Gastrocnemius medialis (tissue), 4 donors: ENCODE data around the gene HOXC6.

Experiments
- POLR2A ChIP-seq, 2 donors: fragments of 450-650 bp; IDR thresholded peaks; one replicate each; pipeline ENCODE4 v1.6.1; 2017; ENCODE audit warnings: antibody characterized with exemption in 2 of 2, mild to moderate bottlenecking in 2 of 2, moderate library complexity in 2 of 2
- TF ChIP-seq, protein P1 (sequence below), 5 experiments: fragments of 450-650 bp in 3 of 5; fragments of 200-600 bp in 2 of 5; sonication (generic) in 2 of 5; IDR thresholded peaks in 4 of 5; conservative IDR thresholded peaks in 1 of 5; 1 replicate in 4 of 5; 2 replicates in 1 of 5; pipeline ENCODE4 v1.5.1; 2016 to 2019; ENCODE audit warnings: antibody characterized with exemption in 5 of 5, mild to moderate bottlenecking in 3 of 5, moderate library complexity in 3 of 5

DNA sequence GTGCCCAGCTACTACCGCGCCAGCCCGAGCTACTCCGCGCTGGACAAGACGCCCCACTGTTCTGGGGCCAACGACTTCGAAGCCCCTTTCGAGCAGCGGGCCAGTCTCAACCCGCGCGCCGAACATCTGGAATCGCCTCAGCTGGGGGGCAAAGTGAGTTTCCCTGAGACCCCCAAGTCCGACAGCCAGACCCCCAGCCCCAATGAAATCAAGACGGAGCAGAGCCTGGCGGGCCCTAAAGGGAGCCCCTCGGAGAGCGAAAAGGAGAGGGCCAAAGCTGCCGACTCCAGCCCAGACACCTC lies 42.6 kb upstream of the HOXC6 start:
- TF ChIP-seq, protein P1, sequence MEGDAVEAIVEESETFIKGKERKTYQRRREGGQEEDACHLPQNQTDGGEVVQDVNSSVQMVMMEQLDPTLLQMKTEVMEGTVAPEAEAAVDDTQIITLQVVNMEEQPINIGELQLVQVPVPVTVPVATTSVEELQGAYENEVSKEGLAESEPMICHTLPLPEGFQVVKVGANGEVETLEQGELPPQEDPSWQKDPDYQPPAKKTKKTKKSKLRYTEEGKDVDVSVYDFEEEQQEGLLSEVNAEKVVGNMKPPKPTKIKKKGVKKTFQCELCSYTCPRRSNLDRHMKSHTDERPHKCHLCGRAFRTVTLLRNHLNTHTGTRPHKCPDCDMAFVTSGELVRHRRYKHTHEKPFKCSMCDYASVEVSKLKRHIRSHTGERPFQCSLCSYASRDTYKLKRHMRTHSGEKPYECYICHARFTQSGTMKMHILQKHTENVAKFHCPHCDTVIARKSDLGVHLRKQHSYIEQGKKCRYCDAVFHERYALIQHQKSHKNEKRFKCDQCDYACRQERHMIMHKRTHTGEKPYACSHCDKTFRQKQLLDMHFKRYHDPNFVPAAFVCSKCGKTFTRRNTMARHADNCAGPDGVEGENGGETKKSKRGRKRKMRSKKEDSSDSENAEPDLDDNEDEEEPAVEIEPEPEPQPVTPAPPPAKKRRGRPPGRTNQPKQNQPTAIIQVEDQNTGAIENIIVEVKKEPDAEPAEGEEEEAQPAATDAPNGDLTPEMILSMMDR (IDR thresholded peaks at IDR 0.05 in 4 of 5, conservative IDR thresholded peaks at IDR 0.05 in 1 of 5): no peak
- no peak for TF ChIP-seq POLR2A (IDR thresholded peaks at IDR 0.05)
